D341Med (cell line): Measurements from ENCODE around the gene NUDT3.
"Not testable (repeated sequence)": the region's sequence is repeated elsewhere in the genome, so short reads cannot be mapped to it uniquely, and the experiment has no call there.

ENCODE experiments used
- DNase-seq: peaks from one replicate; pipeline ENCODE4 v3.0.0; 2012; ENCODE audit warnings: low spot score

NUDT3 gene

GRCh38 chr6:34392497-34393190 lies at the start of gene NUDT3:
Gene NUDT3, minus strand, starts transcription at chr6:34392669. Its CDS starts 307 bp downstream, at chr6:34392362.
- DNase-seq = peak; percentile 94

GRCh38 chr6:34441526-34441925 lies 49.1 kb upstream of the NUDT3 start:
- DNase-seq = no peak

GRCh38 chr6:34439442-34439841 lies 47.0 kb upstream of the NUDT3 start:
- no peak for DNase-seq

GRCh38 chr6:34438705-34439104 lies 46.2 kb upstream of the NUDT3 start:
- no peak for DNase-seq

GRCh38 chr6:34437644-34437970 lies 45.1 kb upstream of the NUDT3 start:
- DNase-seq = no peak

- no peak for DNase-seq
Observed at GRCh38 chr6:34436803-34437643, 44.6 kb upstream of the NUDT3 start.

GRCh38 chr6:34435916-34436315 lies 43.4 kb upstream of the NUDT3 start:
- no peak for DNase-seq

- DNase-seq = peak; percentile 99
Observed at GRCh38 chr6:34425498-34426410, 33.3 kb upstream of the NUDT3 start, which contains the start of gene RPS10. Gene RPS10, minus strand, starts transcription at chr6:34426069. Its CDS starts 848 bp downstream, at chr6:34425221.

GRCh38 chr6:34425132-34425497 lies 32.6 kb upstream of the NUDT3 start:
- DNase-seq = no peak

- DNase-seq = no peak
Observed at GRCh38 chr6:34424200-34425131, 32.0 kb upstream of the NUDT3 start.

GRCh38 chr6:34423254-34423653 lies 30.8 kb upstream of the NUDT3 start:
- DNase-seq = no peak

- DNase-seq = no peak
Observed at GRCh38 chr6:34418367-34418766, 25.9 kb upstream of the NUDT3 start.

GRCh38 chr6:34416877-34417371 lies 24.5 kb upstream of the NUDT3 start:
- no peak for DNase-seq

- DNase-seq = no peak
Observed at GRCh38 chr6:34414999-34415858, 22.8 kb upstream of the NUDT3 start.

- no peak for DNase-seq
Observed at GRCh38 chr6:34412643-34413214, 20.3 kb upstream of the NUDT3 start.

- no peak for DNase-seq
Observed at GRCh38 chr6:34412016-34412415, 19.5 kb upstream of the NUDT3 start.

- not testable (repeated sequence) for DNase-seq
Observed at GRCh38 chr6:34407915-34408314, 15.4 kb upstream of the NUDT3 start.

GRCh38 chr6:34396518-34396917 lies 4.0 kb upstream of the NUDT3 start:
- DNase-seq = no peak

GRCh38 chr6:34393966-34394305 lies 1.5 kb upstream of the NUDT3 start:
- no peak for DNase-seq
